ENCODE data around the gene TSSK6.
"Not testable (repeated sequence)": the region's sequence is repeated elsewhere in the genome, so short reads cannot be mapped to it uniquely, and the experiment has no call there.

Gene TSSK6

DNA sequence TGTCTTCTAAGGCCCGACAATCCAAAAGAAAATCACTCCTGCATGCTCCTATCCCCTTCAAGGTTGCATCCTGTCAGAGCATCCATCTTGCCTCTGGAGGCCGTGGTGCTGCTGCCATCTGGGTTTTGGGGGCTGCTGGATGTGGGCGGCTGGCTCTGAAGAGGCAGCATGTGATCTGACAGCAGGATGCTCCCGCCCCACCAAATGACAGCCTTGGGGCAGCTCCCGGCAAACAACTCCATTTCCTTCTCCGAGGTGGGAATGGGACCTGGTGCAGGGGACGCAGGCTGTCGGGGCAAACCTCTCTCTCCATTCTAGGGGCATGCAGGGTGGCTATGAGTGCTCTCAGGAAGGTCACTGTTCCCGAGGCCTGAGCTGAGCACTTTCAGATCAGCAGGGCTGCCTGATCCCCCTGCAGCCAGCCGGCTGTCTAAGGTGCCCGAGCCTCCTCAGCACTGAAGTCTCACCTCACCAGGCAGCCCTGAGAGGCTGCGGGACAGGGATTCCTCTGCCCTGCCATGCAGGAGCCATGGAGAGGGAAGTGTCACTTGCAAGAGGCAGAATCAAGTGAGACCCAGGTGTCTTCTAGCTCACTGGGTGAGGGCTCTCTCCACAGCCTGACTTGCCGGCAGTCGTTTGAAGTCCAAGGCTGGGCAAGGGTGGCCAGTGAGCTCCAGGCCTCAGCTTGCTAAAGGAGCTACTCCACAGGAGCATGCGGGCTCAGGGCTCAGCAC is 28.8 kb downstream of the TSSK6 start:
- no peak for DNase-seq

GRCh38 chr19:19485998-19486290 is 29.4 kb downstream of the TSSK6 start:
- DNase-seq = peak; percentile 50

GRCh38 chr19:19485161-19485997 is 30.0 kb downstream of the TSSK6 start:
- DNase-seq = peak; percentile 29

DNA sequence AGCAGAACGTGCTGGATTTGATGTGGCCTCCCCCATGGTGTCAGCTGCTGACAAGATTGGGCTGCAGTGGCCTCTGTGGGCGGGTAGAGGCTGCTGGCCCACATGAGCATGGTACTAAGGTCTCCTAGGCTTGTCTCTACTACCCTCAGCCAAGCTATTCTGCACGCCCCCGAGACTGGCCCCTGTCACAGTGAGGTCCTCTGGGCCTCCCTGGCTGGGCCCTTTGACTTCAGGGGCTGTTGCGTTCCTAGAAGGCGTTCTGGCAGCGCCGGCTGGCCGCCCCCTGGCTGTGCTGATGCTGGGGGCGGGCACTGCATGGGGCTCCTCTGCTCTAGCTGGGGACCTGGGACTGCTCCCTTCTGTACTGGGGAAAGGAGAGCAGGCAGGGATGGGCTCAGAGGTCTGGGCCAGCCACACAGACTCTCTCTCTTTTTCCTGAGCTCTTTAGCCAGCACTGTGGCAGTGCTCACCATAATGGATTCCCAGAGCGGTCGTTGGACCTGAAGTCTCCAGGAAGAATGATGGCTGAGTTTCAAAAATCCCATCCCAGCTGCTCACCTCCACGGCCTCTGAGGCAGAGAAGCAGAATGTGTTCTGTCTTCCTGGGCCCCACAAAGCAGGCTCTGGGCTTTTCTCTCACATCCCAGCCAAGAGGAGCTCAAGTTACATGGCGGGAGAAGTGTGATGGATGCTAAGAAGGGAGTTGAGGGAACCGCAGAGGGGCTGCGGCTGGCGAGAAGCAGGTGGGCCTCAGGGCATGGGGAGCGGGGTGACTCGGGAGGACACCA is 32.3 kb downstream of the TSSK6 start:
- DNase-seq = no peak

DNA sequence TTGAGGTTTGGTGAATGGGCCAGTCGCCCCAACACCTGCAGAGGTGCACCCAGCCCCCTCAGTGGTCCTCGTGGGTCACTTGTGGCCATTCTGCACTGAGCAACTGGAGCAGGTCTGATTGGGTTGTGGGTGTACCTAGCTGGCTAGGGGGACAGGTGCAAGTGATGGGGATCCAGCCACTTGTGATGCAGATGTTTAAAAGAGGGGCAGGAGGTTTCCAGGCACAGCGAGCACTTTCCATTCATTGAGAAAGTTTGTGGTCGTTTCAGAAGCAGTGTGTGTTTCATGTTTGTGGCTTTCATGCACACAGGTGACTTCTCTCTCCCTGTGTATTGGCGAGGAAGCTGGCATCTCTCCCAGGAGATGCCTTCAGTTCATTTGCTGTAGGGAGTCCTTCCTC is 34.7 kb downstream of the TSSK6 start:
- no peak for DNase-seq

DNA sequence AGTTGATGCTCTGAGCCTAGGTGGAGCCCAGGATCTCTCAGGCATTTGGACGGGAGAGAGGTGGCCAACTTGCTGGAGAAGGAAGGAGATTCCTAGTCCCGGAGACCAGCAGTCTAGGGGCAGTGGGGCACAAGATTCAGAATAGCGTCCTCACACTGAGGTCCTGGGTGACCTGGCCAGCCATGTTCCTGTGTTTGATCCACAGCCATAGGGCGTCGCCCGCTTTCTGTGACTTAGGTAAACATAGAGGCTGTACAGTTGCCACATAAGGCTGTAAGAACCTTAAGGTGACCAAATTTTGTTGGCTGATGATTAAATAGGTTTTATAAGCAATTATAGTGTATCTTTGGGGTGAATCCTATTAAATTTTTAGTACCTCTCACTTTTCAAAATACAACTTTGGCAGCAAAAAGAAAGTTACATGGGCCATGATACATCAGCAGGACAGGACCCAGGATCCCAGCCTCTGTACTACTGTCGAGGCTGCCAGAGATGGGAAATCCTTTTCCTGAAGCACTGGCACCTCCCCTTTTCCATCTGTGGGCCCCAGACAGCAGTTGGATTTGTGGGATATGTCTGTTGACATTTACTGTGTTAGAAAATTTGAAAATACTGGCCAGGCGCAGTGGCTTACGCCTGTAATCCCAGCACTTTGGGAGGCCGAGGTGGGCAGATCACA is 37.5 kb downstream of the TSSK6 start:
- peak; percentile 39 for DNase-seq

GRCh38 chr19:19475849-19476828 is 39.2 kb downstream of the TSSK6 start:
- DNase-seq = peak; percentile 24

DNA sequence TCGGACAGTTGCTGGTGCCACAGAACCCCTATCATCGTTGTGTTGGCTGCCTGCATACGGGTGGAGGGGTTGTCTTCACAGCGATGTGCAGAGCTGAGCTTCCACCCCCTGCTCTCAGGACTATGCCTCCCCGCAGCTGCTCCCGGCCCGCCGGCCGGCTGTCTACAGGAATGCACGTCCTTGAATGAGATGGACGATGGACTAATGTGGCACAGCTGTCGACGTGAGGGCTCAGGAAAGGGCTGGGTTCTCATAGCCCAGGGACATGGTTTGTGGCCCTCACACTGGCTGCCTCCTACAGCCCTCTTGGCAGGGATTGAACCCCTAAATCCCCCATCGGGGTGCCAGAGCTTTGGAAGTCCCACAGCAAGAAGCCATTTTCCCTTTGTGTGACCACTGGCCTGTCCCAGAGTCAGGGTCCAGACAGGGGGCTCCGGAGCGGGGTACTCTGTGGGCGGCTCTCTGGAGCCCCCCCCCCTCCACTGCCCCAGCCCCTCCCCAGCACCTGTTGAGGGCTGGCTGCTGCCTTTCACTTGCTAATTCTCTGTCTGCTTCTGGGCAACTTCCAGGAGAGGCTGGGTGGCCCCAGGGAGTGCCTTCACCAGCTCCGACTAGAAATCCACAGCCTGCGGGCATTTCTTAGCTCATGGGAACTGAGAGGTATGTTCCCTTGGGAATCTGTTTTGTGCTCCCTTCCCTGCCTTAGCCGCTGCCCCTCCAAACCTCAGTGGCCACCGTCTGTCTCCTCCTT is 40.2 kb downstream of the TSSK6 start:
- DNase-seq = no peak

DNA sequence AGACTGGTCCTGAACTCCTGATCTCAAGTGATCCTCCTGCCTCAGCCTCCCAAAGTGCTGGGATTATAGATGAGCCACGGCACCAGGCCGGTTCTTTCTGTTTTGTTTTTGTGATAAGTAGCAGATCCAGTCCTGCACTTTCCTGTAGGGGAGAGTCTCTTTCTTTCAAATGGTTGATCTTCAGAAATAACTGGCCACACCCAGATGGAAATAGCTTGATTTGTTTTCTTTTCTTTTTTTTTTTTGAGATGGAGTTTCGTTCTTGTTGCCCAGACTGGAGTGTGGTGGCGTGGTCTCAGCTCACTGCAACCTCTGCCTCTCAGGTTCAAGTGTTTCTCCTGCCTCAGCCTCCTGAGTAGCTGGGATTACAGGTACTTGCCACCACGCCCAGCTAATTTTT is 43.2 kb downstream of the TSSK6 start:
- DNase-seq = not testable (repeated sequence)

DNA sequence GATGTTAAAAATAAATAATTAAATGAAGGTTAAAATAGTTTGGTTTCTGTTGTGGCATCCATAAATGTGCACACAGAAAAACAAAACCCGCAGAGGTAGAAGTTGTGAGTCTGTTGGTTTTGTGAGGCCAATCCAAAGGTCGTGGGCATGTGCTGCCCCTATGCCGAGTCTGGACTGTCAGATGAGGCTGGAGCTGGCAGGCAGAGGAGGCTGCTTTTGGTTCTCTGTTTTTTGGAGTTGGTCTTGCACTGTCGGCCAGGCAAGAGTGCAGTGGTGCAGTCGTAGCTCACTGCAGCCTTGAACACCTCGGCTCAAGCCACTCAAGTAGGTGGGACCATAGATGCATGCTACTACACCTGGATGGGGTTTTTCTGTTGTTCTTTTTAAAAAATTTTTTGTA is 43.7 kb downstream of the TSSK6 start:
- DNase-seq = no peak

GRCh38 chr19:19470579-19470978 is 44.8 kb downstream of the TSSK6 start:
- no peak for DNase-seq

- DNase-seq = peak; percentile 24
Observed at GRCh38 chr19:19468424-19469050, 46.8 kb downstream of the TSSK6 start.

DNA sequence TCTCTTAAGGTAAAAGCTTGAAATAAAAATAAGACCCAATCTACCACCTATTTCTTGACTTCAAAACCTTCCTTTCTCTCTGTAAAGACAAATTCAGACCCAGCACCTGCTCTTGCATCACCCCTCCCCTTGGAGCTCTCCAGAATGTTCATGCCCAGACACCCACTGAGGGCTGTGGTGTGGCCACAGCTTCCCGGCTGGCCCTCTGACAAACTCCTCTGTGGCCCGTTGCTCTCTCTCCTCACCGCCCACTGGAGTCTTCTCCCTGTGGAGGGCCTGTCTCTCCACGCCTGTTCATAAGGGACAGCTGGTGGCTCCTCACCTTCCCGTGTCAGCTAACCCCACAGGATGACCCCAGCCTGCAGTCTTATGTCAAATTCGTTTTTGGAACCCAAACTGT is 49.1 kb downstream of the TSSK6 start:
- DNase-seq = no peak

- no peak for DNase-seq
Observed at GRCh38 chr19:19465436-19466070, 49.8 kb downstream of the TSSK6 start.

- no peak for DNase-seq
Observed at GRCh38 chr19:19464339-19465098, 50.8 kb downstream of the TSSK6 start.
